ENCODE results near the gene TTLL11. TPM values are rescaled to one million over a fixed set of nuclear protein-coding genes. Genes with fewer than 3 reads are reported as not detected.

Gene TTLL11
- total and polyA plus RNA-seq, 2 experiments from 2014 or later: 4.7 to 6.7 TPM

DNA sequence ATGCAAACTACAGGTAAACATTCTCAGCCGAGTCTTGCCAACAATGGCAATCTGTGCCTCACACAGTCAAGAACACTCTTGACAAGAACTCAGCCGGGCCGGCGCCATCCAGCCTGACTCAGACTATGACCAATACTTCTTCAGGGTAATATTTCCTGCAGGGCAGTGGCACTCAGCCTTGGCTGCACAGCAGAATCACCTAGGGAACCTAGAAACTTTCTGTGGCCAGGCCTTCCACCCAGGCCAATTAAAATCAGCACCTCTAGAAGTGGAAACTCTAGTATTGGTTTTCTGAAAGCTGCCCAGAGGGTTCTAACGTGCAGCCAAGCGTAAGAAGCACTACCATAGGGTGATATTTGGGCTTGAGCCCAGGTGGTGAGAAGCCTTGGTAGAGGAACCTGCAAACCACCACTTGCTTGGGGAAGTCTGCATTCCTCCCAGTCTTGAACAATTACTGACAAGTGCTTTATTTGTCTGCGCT is 120.6 kb downstream of the TTLL11 start:
- TF ChIP-seq, protein P1, sequence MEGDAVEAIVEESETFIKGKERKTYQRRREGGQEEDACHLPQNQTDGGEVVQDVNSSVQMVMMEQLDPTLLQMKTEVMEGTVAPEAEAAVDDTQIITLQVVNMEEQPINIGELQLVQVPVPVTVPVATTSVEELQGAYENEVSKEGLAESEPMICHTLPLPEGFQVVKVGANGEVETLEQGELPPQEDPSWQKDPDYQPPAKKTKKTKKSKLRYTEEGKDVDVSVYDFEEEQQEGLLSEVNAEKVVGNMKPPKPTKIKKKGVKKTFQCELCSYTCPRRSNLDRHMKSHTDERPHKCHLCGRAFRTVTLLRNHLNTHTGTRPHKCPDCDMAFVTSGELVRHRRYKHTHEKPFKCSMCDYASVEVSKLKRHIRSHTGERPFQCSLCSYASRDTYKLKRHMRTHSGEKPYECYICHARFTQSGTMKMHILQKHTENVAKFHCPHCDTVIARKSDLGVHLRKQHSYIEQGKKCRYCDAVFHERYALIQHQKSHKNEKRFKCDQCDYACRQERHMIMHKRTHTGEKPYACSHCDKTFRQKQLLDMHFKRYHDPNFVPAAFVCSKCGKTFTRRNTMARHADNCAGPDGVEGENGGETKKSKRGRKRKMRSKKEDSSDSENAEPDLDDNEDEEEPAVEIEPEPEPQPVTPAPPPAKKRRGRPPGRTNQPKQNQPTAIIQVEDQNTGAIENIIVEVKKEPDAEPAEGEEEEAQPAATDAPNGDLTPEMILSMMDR (IDR thresholded peaks at IDR 0.05; ENCODE audit: low read depth, low read length): no peak
- H3K9me3 ChIP-seq (ENCODE audit: low read depth): no peaks in the 10 kb centered on the region
- no peak overlapping the region for H3K4me3 ChIP-seq
- H3K4me1 ChIP-seq (ENCODE audit: low read depth): no peaks in the 10 kb centered on the region
- H3K27ac ChIP-seq: no peak overlapping the region
- H3K36me3 ChIP-seq: no peaks in the 10 kb centered on the region
- DNase-seq (ENCODE audit: low read depth in 1 of 2, low spot score in 1 of 2): peak in 1 of 2 donors; percentile 17
- H3K27me3 ChIP-seq: no peaks in the 10 kb centered on the region

GRCh38 chr9:121968056-121968455 is 125.1 kb downstream of the TTLL11 start:
- Histone ChIP-seq H3K36me3 (no peaks in the 10 kb centered on the region), H3K9me3 (ENCODE audit: low read depth) (no peaks in the 10 kb centered on the region), H3K4me1 (ENCODE audit: low read depth) (no peaks in the 10 kb centered on the region), H3K27me3 (no peaks in the 10 kb centered on the region), H3K4me3 (no peak overlapping the region), H3K27ac (no peak overlapping the region)
- no peak for DNase-seq (ENCODE audit: low read depth in 1 of 2, low spot score in 1 of 2)
- TF ChIP-seq, protein P1 (IDR thresholded peaks at IDR 0.05; ENCODE audit: low read depth, low read length): no peak

DNA sequence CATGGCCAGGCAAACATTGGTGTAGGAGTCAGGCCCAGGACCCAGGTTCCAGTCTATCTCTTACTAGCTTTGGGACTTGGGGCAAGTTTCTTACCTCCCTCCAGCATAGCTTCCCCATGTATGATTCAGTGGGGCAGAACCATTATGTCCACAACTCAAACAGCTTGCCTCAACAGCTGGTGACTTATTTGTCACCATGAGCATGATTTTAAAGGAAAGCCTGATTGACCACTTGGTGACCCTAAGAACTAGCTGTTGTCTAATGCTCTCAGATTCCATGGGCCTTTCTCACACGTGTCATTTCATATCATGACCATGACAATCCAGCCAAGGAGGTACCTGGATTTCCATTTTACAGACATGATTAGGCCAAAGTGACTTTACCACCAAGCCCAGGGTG is 126.4 kb downstream of the TTLL11 start:
- H3K4me1 ChIP-seq (ENCODE audit: low read depth): no peaks in the 10 kb centered on the region
- H3K27me3 ChIP-seq: no peaks in the 10 kb centered on the region
- TF ChIP-seq, protein P1 (IDR thresholded peaks at IDR 0.05; ENCODE audit: low read depth, low read length): no peak
- no peaks in the 10 kb centered on the region for H3K36me3 ChIP-seq
- no peak overlapping the region for H3K4me3 ChIP-seq
- DNase-seq (ENCODE audit: low read depth in 1 of 2, low spot score in 1 of 2): no peak
- no peak overlapping the region for H3K27ac ChIP-seq
- no peaks in the 10 kb centered on the region for H3K9me3 ChIP-seq (ENCODE audit: low read depth)

GRCh38 chr9:121963528-121963995 is 129.5 kb downstream of the TTLL11 start:
- H3K4me1 ChIP-seq (ENCODE audit: low read depth): no peaks in the 10 kb centered on the region
- H3K9me3 ChIP-seq (ENCODE audit: low read depth): no peaks in the 10 kb centered on the region
- H3K27ac ChIP-seq: no peak overlapping the region
- TF ChIP-seq, protein P1 (IDR thresholded peaks at IDR 0.05; ENCODE audit: low read depth, low read length): no peak
- peak in 1 of 2 donors; percentile 50 for DNase-seq (ENCODE audit: low read depth in 1 of 2, low spot score in 1 of 2)
- H3K4me3 ChIP-seq: no peak overlapping the region
- H3K27me3 ChIP-seq: no peaks in the 10 kb centered on the region
- no peaks in the 10 kb centered on the region for H3K36me3 ChIP-seq

- no peaks in the 10 kb centered on the region for H3K27me3 ChIP-seq
- H3K36me3 ChIP-seq: no peaks in the 10 kb centered on the region
- H3K27ac ChIP-seq: no peak overlapping the region
- no peaks in the 10 kb centered on the region for H3K9me3 ChIP-seq (ENCODE audit: low read depth)
- no peaks in the 10 kb centered on the region for H3K4me1 ChIP-seq (ENCODE audit: low read depth)
- no peak overlapping the region for H3K4me3 ChIP-seq
- TF ChIP-seq, protein P1 (IDR thresholded peaks at IDR 0.05; ENCODE audit: low read depth, low read length): no peak
- DNase-seq (ENCODE audit: low read depth in 1 of 2, low spot score in 1 of 2): no peak
Measured at GRCh38 chr9:121962421-121962820, 130.7 kb downstream of the TTLL11 start.

Data from cardiac muscle cell (in vitro differentiated cells and primary cell).